Fibroblast of mammary gland (primary cell): ENCODE results near the gene SLC39A1.
"Not testable (repeated sequence)": the region's sequence is repeated elsewhere in the genome, so short reads cannot be mapped to it uniquely, and the experiment has no call there.

Experiments
- DNase-seq: peaks from one replicate; pipeline ENCODE4 v3.0.0-alpha.2; 2010; ENCODE audit warnings: low read depth
- H3K4me3 ChIP-seq: 2 replicates; pipeline ENCODE4 v1.5.1; 2011; ENCODE audit warnings: low read depth, mild to moderate bottlenecking, low read length, moderate library complexity; ENCODE audit not compliant: control insufficient read depth
- CTCF ChIP-seq: conservative IDR thresholded peaks from 2 replicates; pipeline ENCODE4 v1.5.1; 2011; ENCODE audit warnings: low read depth, low read length, inconsistent platforms; ENCODE audit not compliant: control insufficient read depth, insufficient read depth

Gene SLC39A1

GRCh38 chr1:153963030-153963849 lies at the start of gene SLC39A1:
Gene SLC39A1, minus strand, starts transcription at chr1:153963537. Its CDS starts 822 bp downstream, at chr1:153962715.
- peak within 1 kb of the TSS; percentile 67 for H3K4me3 ChIP-seq
- peak; percentile 95 for DNase-seq
- TF ChIP-seq CTCF = no peak

DNA sequence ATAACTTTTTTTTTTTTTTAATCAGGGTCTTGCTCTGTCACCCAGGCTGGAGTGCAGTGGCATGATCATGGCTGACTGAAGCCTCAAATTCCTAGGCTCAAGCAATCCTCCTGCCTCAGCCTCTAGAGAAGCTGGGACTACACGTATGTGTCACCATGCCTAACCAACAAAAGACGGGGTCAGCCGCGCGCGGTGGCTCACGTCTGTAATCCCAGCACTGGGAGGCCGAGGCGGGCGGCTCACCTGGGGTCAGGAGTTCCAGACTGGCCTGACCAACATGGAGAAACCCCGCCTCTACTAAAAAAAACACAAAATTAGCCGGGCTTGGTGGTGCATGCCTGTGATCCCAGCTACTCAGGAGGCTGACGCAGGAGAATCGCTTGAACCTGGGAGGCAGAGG lies 49.2 kb upstream of the SLC39A1 start:
- H3K4me3 ChIP-seq, DNase-seq: not testable (repeated sequence)

DNA sequence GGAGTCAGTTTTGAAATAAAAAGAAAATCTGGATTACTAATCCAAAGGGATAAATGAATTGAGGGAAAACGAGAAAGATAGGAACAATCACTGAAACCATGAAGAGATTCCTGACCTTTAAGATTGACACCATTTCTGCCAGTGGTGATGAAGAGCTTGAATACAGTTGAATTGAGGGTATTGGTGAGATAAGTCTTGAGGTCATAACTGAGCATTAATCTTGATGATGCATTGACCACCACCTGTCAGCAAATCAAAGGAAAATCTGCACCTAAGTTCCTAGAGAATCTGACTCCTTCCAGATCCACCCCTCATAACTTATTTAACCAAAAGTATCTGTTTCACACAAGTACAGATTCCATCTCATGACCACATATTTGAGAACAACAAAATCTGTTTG lies 48.8 kb upstream of the SLC39A1 start:
- no peak for TF ChIP-seq CTCF
- no peak for DNase-seq
- H3K4me3 ChIP-seq = no peak overlapping the region

DNA sequence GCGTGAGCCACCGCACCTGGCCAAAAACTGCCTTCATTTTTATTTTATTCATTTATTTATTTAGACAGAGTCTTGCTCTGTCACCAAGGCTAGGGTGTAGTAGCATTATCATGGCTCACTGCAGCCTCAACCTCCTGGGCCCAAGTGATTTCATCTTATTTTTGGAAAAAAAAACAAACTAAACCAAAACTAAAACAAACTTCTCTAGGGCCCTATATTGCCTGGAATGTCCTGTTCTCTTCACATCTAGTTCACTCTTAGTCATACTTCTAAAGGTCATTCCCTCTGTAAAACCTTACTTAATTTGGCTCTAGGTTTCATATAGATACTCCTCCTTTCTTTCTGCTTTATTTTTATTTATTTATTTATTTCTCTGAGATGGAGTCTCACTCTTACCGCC lies 42.8 kb upstream of the SLC39A1 start:
- DNase-seq = peak; percentile 75
- H3K4me3 ChIP-seq = no peak overlapping the region
- TF ChIP-seq CTCF = no peak

DNA sequence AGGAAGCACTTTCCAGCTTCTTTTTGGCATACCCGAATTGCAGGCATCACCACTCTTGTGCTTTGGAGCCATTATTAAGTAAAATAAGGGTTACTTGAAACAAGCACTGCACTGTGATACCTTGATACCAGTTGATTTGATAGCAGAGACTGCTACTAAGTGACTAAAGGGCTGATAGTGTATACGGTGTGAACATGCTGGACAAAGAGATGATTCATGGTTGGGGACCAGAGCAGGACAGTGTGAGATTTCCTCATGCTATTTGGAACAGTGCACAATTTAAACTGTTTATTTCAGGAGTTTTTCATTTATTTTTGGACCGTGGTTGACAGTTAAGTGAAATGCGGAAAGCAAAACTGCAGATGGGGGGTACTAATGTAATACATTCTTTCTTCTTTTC lies 37.1 kb upstream of the SLC39A1 start:
- no peak for TF ChIP-seq CTCF
- DNase-seq = no peak
- no peak overlapping the region for H3K4me3 ChIP-seq

GRCh38 chr1:153996882-153997281 lies 33.5 kb upstream of the SLC39A1 start:
- DNase-seq, H3K4me3 ChIP-seq: not testable (repeated sequence)

GRCh38 chr1:153995640-153996039 lies 32.3 kb upstream of the SLC39A1 start:
- no peak for DNase-seq
- no peak overlapping the region for H3K4me3 ChIP-seq
- no peak for TF ChIP-seq CTCF

GRCh38 chr1:153995202-153995601 lies 31.9 kb upstream of the SLC39A1 start:
- H3K4me3 ChIP-seq = no peak overlapping the region
- no peak for DNase-seq
- TF ChIP-seq CTCF = no peak
